ENCODE measurements around the gene BCL6. TPM values are rescaled to one million over a fixed set of nuclear protein-coding genes. Genes with fewer than 3 reads are reported as not detected.

Gene BCL6
- polyA plus RNA-seq, 1 donor from 2014 or later: 3.1 TPM

DNA sequence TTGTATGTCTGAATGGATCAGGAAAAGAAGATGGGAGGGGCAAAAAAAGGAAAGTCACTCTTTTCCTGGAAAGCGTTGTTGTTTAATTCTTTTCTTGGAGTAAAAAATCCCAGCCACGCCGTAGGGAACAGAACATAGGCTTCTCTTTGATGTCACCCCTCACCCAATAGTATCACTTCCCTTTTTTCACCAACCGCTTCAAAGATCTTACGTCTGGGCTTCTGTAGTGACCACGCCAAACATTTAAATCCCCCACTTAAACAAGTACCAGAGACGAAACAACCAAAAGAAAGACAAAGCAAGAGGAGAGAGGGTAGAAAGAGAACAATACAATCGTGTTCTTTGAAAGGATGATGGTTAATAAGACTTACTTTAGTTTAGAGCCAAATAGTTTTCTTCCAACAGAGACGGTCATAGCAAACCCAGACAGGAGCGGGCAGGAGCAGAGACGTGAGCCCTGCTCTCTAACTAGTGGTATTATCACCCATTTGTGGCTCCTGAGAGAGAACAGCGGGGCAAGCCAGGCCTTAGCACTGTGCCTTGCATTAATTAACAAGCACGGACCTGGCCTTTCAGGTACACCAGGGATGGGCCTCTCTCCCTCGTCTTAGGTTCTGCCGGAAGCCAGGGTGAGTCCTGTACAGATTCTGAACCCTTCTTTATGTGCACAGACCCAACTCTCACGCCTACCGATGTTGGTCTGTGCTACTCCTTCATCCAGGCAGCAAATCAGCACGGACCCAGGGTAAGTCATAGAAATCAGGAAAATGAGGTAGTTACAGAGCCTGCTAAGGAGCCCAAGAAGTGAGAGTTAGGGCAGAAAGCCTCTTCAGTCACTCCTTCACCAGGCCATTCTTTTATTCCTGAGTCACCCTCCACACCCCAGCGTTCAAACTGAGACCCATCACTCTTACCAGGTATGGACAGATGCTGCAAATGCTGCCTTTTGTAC lies 28.2 kb upstream of the BCL6 start:
- H3K4me1 Mint-ChIP-seq: peaks cover 20 to 40% (median 21%) of the 10 kb centered on the region in 3 donors
- H3K27ac Mint-ChIP-seq: peak overlapping the region; percentile 4 to 43 (median 6)
- peak overlapping the region; percentile 4 to 66 (median 17) for H3K4me3 Mint-ChIP-seq
- H3K27me3 Mint-ChIP-seq: no peaks in the 10 kb centered on the region
- H3K36me3 Mint-ChIP-seq: peaks cover 3% of the 10 kb centered on the region
- H3K9me3 Mint-ChIP-seq: no peaks in the 10 kb centered on the region

GRCh38 chr3:187770224-187770623 lies 25.0 kb upstream of the BCL6 start:
- Mint-ChIP-seq H3K36me3 (peaks cover 7% of the 10 kb centered on the region), H3K27me3 (no peaks in the 10 kb centered on the region), H3K27ac (no peak overlapping the region), H3K4me1 (peaks cover 11 to 26% (median 11%) of the 10 kb centered on the region in 3 donors), H3K4me3 (no peak overlapping the region), H3K9me3 (no peaks in the 10 kb centered on the region)

DNA sequence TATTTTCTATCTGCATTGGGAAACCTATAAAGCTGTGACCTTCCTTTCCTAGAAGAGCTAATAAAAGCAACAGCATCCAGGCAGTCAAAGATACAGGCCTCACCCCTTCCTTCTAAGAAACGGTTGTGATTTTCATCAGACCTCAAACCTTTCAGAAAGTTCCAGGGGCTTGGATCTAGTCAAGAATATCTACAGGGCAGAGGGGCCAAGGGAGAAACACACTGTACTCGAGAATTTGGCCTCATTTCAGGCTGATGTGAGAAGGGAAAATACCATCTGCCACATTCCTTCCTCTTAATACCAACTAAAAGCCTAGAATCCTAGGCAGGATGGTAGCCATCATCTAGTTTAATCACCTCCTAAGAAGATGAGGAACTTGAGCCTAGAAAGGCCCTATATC lies 24.5 kb upstream of the BCL6 start:
- Mint-ChIP-seq H3K4me1 (peaks cover 11 to 26% (median 11%) of the 10 kb centered on the region in 3 donors), H3K36me3 (peaks cover 7% of the 10 kb centered on the region), H3K4me3 (no peak overlapping the region), H3K27me3 (no peaks in the 10 kb centered on the region), H3K9me3 (no peaks in the 10 kb centered on the region), H3K27ac (no peak overlapping the region)

GRCh38 chr3:187767266-187768012 lies 22.2 kb upstream of the BCL6 start:
- Mint-ChIP-seq H3K4me3 (no peak overlapping the region), H3K27ac (no peak overlapping the region), H3K4me1 (peaks cover 0 to 9% (median 2%) of the 10 kb centered on the region in 3 donors), H3K27me3 (no peaks in the 10 kb centered on the region), H3K36me3 (peaks cover 9% of the 10 kb centered on the region), H3K9me3 (no peaks in the 10 kb centered on the region)

DNA sequence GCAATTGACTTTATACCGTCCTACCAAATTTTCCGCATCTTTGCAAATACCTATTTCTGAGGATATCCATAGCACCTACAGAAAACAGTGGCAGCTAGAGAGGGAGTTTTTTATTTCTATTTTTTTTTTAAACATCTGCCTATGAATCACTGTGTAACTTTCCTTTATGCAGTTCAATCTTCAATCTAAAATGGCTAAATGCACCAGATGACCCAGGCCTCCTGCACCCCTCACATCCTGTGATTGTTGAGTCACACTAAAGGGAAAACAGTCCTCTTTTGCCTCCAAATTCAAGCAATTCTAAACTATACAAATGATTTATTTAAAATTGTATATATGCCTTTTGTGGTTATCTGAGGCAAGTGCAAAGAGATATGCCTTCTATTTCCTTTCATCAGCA lies 20.1 kb upstream of the BCL6 start:
- Mint-ChIP-seq H3K4me3 (no peak overlapping the region), H3K36me3 (peaks cover 9% of the 10 kb centered on the region), H3K27ac (no peak overlapping the region)

GRCh38 chr3:187763850-187764648 lies 18.8 kb upstream of the BCL6 start:
- Mint-ChIP-seq H3K4me1 (no peaks in the 10 kb centered on the region), H3K9me3 (peaks cover 0 to 1% (median 0%) of the 10 kb centered on the region in 3 donors), H3K27me3 (no peaks in the 10 kb centered on the region), H3K4me3 (no peak overlapping the region), H3K27ac (no peak overlapping the region), H3K36me3 (peaks cover 9% of the 10 kb centered on the region)

More for the DNA sequence above, 20.1 kb upstream of the BCL6 start:
- Mint-ChIP-seq H3K9me3 (peaks cover 0 to 1% (median 0%) of the 10 kb centered on the region in 3 donors), H3K4me1 (peaks cover 0 to 7% (median 1%) of the 10 kb centered on the region in 3 donors), H3K27me3 (no peaks in the 10 kb centered on the region)

GRCh38 chr3:187762792-187763191 lies 17.5 kb upstream of the BCL6 start:
- no peaks in the 10 kb centered on the region for H3K27me3 Mint-ChIP-seq
- H3K36me3 Mint-ChIP-seq: peaks cover 3% of the 10 kb centered on the region
- peaks cover 0 to 1% (median 0%) of the 10 kb centered on the region in 3 donors for H3K9me3 Mint-ChIP-seq
- H3K27ac Mint-ChIP-seq: no peak overlapping the region
- H3K4me1 Mint-ChIP-seq: no peaks in the 10 kb centered on the region
- H3K4me3 Mint-ChIP-seq: no peak overlapping the region

GRCh38 chr3:187759601-187760000 lies 14.3 kb upstream of the BCL6 start:
- no peaks in the 10 kb centered on the region for H3K4me1 Mint-ChIP-seq
- no peaks in the 10 kb centered on the region for H3K27me3 Mint-ChIP-seq
- H3K27ac Mint-ChIP-seq: no peak overlapping the region
- no peak overlapping the region for H3K4me3 Mint-ChIP-seq
- peaks cover 2% of the 10 kb centered on the region for H3K36me3 Mint-ChIP-seq
- peaks cover 0 to 1% (median 0%) of the 10 kb centered on the region in 3 donors for H3K9me3 Mint-ChIP-seq

- Mint-ChIP-seq H3K27me3 (no peaks in the 10 kb centered on the region), H3K9me3 (peaks cover 0 to 1% (median 0%) of the 10 kb centered on the region in 3 donors), H3K27ac (no peak overlapping the region), H3K4me3 (no peak overlapping the region), H3K4me1 (no peaks in the 10 kb centered on the region), H3K36me3 (no peaks in the 10 kb centered on the region)
Measured at GRCh38 chr3:187758318-187758955, 13.2 kb upstream of the BCL6 start.

GRCh38 chr3:187753516-187753915 lies 8.2 kb upstream of the BCL6 start:
- H3K4me1 Mint-ChIP-seq: peaks cover 16 to 27% (median 26%) of the 10 kb centered on the region in 3 donors
- H3K27ac Mint-ChIP-seq: no peak overlapping the region
- H3K9me3 Mint-ChIP-seq: no peaks in the 10 kb centered on the region
- peaks cover 7% of the 10 kb centered on the region for H3K27me3 Mint-ChIP-seq
- no peak overlapping the region for H3K4me3 Mint-ChIP-seq
- H3K36me3 Mint-ChIP-seq: no peaks in the 10 kb centered on the region

GRCh38 chr3:187750513-187751123 lies 5.3 kb upstream of the BCL6 start:
- no peaks in the 10 kb centered on the region for H3K36me3 Mint-ChIP-seq
- H3K27me3 Mint-ChIP-seq: peaks cover 7% of the 10 kb centered on the region
- peaks cover 27 to 42% (median 38%) of the 10 kb centered on the region in 3 donors for H3K4me1 Mint-ChIP-seq
- H3K9me3 Mint-ChIP-seq: no peaks in the 10 kb centered on the region
- peak overlapping the region; percentile 77 to 94 (median 94) for H3K4me3 Mint-ChIP-seq
- peak overlapping the region in 2 of 3 donors; percentile 25 to 91 for H3K27ac Mint-ChIP-seq

GRCh38 chr3:187750006-187750512 lies 4.8 kb upstream of the BCL6 start:
- Mint-ChIP-seq H3K27ac (peak overlapping the region; percentile 25 to 91 (median 71)), H3K36me3 (no peaks in the 10 kb centered on the region), H3K4me1 (peaks cover 27 to 47% (median 40%) of the 10 kb centered on the region in 3 donors), H3K9me3 (no peaks in the 10 kb centered on the region), H3K4me3 (peak overlapping the region; percentile 77 to 94 (median 94)), H3K27me3 (peaks cover 7% of the 10 kb centered on the region)

GRCh38 chr3:187748050-187748481 lies 2.8 kb upstream of the BCL6 start:
- Mint-ChIP-seq H3K27ac (peak overlapping the region in 2 of 3 donors; percentile 21 to 91), H3K27me3 (peaks cover 13% of the 10 kb centered on the region), H3K9me3 (no peaks in the 10 kb centered on the region), H3K4me3 (peak overlapping the region in 2 of 4 donors; percentile 39 to 93), H3K36me3 (no peaks in the 10 kb centered on the region), H3K4me1 (peaks cover 30 to 53% (median 43%) of the 10 kb centered on the region in 3 donors)
